LNCaP clone FGC (cell line): Measurements from ENCODE around the gene NPAT.

ENCODE experiments used
- DNase-seq: peaks from one replicate; pipeline ENCODE4 v3.0.0-alpha.2; 2011; ENCODE audit warnings: low read depth
- H3K4me3 ChIP-seq: 2 replicates; pipeline ENCODE4 v1.5.1; 2011; ENCODE audit warnings: mild to moderate bottlenecking, low read depth, low read length, control low read depth
- TF ChIP-seq, protein P1 (sequence below): IDR thresholded peaks from 2 replicates; pipeline ENCODE4 v1.5.1; 2012; ENCODE audit warnings: mild to moderate bottlenecking; ENCODE audit not compliant: control insufficient read depth, insufficient read depth; ENCODE audit errors: extremely low read depth

Gene NPAT

GRCh38 chr11:108228251-108228650 lies 5.8 kb upstream of the NPAT start:
- no peak overlapping the region for H3K4me3 ChIP-seq
- TF ChIP-seq, protein P1, sequence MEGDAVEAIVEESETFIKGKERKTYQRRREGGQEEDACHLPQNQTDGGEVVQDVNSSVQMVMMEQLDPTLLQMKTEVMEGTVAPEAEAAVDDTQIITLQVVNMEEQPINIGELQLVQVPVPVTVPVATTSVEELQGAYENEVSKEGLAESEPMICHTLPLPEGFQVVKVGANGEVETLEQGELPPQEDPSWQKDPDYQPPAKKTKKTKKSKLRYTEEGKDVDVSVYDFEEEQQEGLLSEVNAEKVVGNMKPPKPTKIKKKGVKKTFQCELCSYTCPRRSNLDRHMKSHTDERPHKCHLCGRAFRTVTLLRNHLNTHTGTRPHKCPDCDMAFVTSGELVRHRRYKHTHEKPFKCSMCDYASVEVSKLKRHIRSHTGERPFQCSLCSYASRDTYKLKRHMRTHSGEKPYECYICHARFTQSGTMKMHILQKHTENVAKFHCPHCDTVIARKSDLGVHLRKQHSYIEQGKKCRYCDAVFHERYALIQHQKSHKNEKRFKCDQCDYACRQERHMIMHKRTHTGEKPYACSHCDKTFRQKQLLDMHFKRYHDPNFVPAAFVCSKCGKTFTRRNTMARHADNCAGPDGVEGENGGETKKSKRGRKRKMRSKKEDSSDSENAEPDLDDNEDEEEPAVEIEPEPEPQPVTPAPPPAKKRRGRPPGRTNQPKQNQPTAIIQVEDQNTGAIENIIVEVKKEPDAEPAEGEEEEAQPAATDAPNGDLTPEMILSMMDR: no peak

DNA sequence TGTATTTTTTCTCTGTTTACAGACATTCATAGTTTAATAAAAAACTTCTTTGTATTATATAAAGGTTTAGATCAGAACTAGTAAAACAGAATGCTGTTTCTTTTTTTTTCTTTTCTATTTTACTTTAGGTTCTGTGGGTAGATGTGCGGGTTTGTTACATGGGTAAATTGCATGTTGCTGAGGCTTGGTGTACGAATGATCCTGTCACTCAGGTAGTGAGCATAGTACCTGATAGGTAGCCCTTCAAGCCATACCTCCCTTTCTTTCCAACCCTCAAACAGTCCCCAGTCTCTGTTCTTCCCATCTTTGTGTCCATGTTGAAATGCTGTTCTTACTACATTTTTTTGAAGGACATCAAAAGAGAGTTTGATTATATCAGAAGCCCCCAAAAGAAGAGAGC lies 3.6 kb upstream of the NPAT start:
- no peak for DNase-seq
- H3K4me3 ChIP-seq: no peak overlapping the region
- TF ChIP-seq, protein P1: no peak

More at GRCh38 chr11:108228251-108228650, 5.8 kb upstream of the NPAT start:
- no peak for DNase-seq

GRCh38 chr11:108224911-108225786 lies 2.7 kb upstream of the NPAT start:
- no peak for DNase-seq
- TF ChIP-seq, protein P1: no peak
- H3K4me3 ChIP-seq: no peak overlapping the region

DNA sequence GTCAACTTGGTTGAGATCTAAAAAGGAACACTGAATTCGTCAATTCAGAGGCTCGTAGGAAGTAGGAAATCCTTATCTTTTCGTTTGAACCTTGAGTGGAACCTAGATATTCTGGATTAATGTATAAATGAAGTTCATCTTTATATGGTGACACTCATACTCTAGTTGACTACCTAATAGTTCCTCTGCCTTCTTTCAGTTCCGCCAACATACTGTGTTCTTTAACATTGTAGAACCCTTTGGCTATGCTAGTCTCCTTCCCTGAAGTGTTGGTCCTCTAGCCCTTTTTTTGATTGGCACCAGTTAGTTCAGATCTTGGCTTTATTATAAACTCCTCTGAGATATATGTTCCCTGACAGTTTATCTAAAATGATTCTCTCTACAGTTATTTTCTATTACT lies 1.9 kb upstream of the NPAT start:
- H3K4me3 ChIP-seq: peak overlapping the region; percentile 79
- TF ChIP-seq, protein P1: no peak
- no peak for DNase-seq

DNA sequence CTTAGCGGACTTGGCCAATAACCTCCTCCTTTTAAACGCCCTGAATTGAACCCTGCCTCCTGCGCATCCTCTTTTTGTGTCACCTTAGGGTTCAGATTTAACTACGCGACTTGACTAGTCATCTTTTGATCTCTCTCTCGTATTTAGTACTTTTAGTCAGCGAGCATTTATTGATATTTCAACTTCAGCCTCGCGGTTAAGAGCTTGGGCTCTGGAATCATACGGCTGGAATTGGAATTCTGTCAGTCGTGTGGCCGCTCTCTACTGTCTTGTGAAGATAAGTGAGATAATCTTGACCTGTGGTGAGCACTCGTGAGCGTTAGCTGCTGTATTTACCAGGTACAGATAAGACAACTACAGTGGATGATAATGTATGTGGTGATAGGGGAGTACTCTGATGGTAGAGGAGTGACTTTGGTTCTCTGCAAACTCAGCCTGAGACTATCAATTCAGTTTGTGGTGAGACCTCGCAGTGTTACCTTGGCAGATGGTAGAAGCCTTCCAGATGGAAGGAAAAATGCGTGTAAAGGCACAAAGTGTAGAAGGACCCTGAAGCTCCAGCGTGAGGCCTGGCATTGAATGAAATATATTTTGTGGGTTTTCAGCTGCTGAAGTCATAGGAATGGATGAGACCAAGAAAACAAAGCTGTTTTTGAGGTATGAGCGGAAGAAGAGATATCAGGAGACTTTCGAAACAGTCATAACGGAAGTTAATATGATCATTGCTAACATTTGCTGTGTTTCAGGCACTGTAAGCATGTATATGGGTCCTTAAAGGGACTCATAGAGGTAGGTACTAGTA lies 1.1 kb upstream of the NPAT start:
- no peak for DNase-seq
- peak overlapping the region; percentile 79 for H3K4me3 ChIP-seq
- TF ChIP-seq, protein P1: no peak

DNA sequence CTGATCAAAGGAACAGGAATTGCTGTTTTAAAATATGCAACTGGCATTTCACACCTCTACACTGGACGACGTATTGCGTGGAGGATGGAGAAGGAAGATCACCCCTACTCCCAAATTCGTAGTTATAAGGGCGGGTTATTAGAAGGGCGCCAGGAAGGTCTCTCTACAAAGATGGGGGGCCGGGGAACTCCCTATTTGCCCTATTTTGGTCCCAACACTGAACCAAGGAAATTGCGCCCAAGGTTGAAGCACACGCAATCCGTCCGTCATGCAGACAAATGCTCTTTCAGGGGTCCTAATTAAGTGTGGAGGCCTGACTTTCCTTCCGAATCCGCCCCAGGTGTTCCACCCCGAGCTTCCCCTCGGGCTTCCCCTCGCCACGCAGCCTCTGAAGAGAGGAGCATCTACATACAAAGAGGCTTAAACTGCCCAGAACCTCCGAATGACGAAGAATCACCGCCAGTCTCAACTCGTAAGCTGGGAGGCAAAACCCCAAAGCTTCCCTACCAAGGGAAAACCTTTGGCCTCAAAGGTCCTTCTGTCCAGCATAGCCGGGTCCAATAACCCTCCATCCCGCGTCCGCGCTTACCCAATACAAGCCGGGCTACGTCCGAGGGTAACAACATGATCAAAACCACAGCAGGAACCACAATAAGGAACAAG lies 396 bp downstream of the NPAT start:
- TF ChIP-seq, protein P1: no peak
- no peak for DNase-seq
- H3K4me3 ChIP-seq: peak overlapping the region; percentile 79
